ENCODE measurements around the gene NOS1AP.

DNA sequence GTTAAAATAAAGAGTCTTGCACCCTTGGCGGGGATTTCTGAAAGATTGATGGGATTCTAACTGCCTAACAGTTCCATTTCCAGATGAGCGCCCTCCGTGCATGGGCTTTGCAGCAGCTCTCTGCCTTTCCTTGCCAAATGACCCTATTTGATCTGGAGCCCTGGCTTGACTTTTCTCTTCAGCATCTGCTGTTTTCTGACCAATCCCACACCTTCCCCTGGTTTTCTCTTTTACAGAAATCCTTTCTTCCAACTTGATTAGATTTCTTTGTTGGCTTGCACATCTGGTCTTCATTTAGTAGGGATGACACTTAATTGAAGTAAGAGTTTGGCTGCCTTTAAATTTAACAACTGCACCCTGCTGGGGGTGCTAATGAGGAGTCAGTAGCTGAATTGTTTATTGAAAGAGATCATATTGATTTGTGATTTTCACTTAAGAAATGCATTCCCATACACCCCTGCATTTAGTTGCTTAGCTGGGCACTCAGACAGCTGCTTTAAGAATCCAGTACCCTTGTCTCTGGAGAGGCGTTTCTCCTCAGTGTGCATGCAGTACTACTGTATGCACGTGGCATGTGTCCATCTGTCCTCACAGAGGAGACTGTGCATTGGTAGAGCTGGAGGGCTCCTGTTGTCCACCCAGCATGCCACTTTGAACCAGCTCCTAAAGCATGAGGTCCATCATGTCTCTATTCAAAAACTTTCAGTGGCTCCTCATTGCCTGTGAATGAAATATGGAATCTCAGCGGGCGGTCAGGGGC, 99.7 kb downstream of the NOS1AP start:
- TF ChIP-seq, protein P1, sequence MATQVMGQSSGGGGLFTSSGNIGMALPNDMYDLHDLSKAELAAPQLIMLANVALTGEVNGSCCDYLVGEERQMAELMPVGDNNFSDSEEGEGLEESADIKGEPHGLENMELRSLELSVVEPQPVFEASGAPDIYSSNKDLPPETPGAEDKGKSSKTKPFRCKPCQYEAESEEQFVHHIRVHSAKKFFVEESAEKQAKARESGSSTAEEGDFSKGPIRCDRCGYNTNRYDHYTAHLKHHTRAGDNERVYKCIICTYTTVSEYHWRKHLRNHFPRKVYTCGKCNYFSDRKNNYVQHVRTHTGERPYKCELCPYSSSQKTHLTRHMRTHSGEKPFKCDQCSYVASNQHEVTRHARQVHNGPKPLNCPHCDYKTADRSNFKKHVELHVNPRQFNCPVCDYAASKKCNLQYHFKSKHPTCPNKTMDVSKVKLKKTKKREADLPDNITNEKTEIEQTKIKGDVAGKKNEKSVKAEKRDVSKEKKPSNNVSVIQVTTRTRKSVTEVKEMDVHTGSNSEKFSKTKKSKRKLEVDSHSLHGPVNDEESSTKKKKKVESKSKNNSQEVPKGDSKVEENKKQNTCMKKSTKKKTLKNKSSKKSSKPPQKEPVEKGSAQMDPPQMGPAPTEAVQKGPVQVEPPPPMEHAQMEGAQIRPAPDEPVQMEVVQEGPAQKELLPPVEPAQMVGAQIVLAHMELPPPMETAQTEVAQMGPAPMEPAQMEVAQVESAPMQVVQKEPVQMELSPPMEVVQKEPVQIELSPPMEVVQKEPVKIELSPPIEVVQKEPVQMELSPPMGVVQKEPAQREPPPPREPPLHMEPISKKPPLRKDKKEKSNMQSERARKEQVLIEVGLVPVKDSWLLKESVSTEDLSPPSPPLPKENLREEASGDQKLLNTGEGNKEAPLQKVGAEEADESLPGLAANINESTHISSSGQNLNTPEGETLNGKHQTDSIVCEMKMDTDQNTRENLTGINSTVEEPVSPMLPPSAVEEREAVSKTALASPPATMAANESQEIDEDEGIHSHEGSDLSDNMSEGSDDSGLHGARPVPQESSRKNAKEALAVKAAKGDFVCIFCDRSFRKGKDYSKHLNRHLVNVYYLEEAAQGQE (IDR thresholded peaks at IDR 0.05; ENCODE audit: insufficient read depth in 1 of 2, low read depth in 2 of 2, low read length in 2 of 2), result 0 out of 4 replicates have a peak, but pooled peaks of 1 of the 2 experiments have one; percentile 6
- peak; percentile 42; the same call in 1 of the 2 replicates for TF ChIP-seq SIN3A (IDR thresholded peaks at IDR 0.05; ENCODE audit: borderline replicate concordance, insufficient read depth, low read length)

Data from PFSK-1 (cell line).